Fibroblast of villous mesenchyme (primary cell): ENCODE results near the gene CPZ. TPM values are rescaled to one million over a fixed set of nuclear protein-coding genes. Genes with fewer than 3 reads are reported as not detected.

Experiments used
- DNase-seq: peaks from one replicate; pipeline ENCODE4 v3.0.0-alpha.2; 2010; ENCODE audit warnings: low read depth
- H3K4me3 ChIP-seq: 2 replicates; pipeline ENCODE4 v1.5.1; 2011; ENCODE audit warnings: low read depth, mild to moderate bottlenecking, low read length
- CTCF ChIP-seq: IDR thresholded peaks from 2 replicates; pipeline ENCODE4 v1.5.1; 2012; ENCODE audit warnings: low read depth, mild to moderate bottlenecking, low read length; ENCODE audit not compliant: insufficient read depth
- total RNA-seq: library from RNA; depleted of rRNA; stranded (reverse); fragments of >200 nt; gene quantifications from 2 replicates; pipeline ENCODE4 v1.2.3, GENCODE V29; 2012

The CPZ gene
- total RNA-seq, 1 donor, result 19.0 TPM

- DNase-seq, result no peak
- H3K4me3 ChIP-seq, result no peak overlapping the region
- TF ChIP-seq CTCF, result no peak
Measured at GRCh38 chr4:8656185-8656517, 63.6 kb downstream of the CPZ start.

- H3K4me3 ChIP-seq, result no peak overlapping the region
- no peak for TF ChIP-seq CTCF
- DNase-seq, result no peak
Measured at GRCh38 chr4:8656711-8657380, 64.3 kb downstream of the CPZ start.

GRCh38 chr4:8657381-8658088 is 65.0 kb downstream of the CPZ start:
- no peak for TF ChIP-seq CTCF
- DNase-seq, result no peak
- no peak overlapping the region for H3K4me3 ChIP-seq

- TF ChIP-seq CTCF, result no peak
- H3K4me3 ChIP-seq, result no peak overlapping the region
- DNase-seq, result no peak
Measured at GRCh38 chr4:8662776-8663175, 70.2 kb downstream of the CPZ start.

GRCh38 chr4:8664031-8664805 is 71.7 kb downstream of the CPZ start:
- no peak for TF ChIP-seq CTCF
- no peak for DNase-seq
- no peak overlapping the region for H3K4me3 ChIP-seq

- H3K4me3 ChIP-seq, result no peak overlapping the region
- no peak for TF ChIP-seq CTCF
- DNase-seq, result no peak
Measured at GRCh38 chr4:8664976-8665375, 72.4 kb downstream of the CPZ start.
